ENCODE data around the gene RNPC3.
"Not testable (repeated sequence)": the region's sequence is repeated elsewhere in the genome, so short reads cannot be mapped to it uniquely, and the experiment has no call there.

Gene RNPC3

GRCh38 chr1:103546496-103546895 is 21.0 kb downstream of the RNPC3 start:
- Histone ChIP-seq H3K9ac (ENCODE audit: low read length) (no peak overlapping the region), H2AFZ (ENCODE audit: low read depth, low read length) (no peak overlapping the region), H3K4me3 (ENCODE audit: low read length) (no peak overlapping the region), H3K79me2 (ENCODE audit: low read length) (no peaks in the 10 kb centered on the region), H3K27me3 (ENCODE audit: low read depth, low read length) (no peaks in the 10 kb centered on the region), H4K20me1 (ENCODE audit: insufficient read depth, low read length) (no peaks in the 10 kb centered on the region), H3K4me1 (ENCODE audit: low read length) (no peaks in the 10 kb centered on the region), H3K27ac (ENCODE audit: low read length) (no peak overlapping the region), H3K4me2 (ENCODE audit: low read length) (no peak overlapping the region), H3K36me3 (replicated peaks; ENCODE audit: low read depth, low read length) (peaks cover 33% of the 10 kb centered on the region), H3K9me3 (ENCODE audit: insufficient read depth, low read length) (no peaks in the 10 kb centered on the region)
- no peak for TF ChIP-seq EZH2phosphoT487 (IDR thresholded peaks at IDR 0.05; ENCODE audit: low read depth)
- TF ChIP-seq CTCF (IDR thresholded peaks at IDR 0.05; ENCODE audit: low read depth, low read length): no peak

GRCh38 chr1:103547840-103548239 is 22.3 kb downstream of the RNPC3 start:
- H2AFZ ChIP-seq (ENCODE audit: low read depth, low read length): no peak overlapping the region
- H3K36me3 ChIP-seq (replicated peaks; ENCODE audit: low read depth, low read length): peaks cover 30% of the 10 kb centered on the region
- no peak overlapping the region for H3K4me3 ChIP-seq (ENCODE audit: low read length)
- H3K9me3 ChIP-seq (ENCODE audit: insufficient read depth, low read length): no peaks in the 10 kb centered on the region
- no peaks in the 10 kb centered on the region for H3K4me1 ChIP-seq (ENCODE audit: low read length)
- no peak for TF ChIP-seq EZH2phosphoT487 (IDR thresholded peaks at IDR 0.05; ENCODE audit: low read depth)
- TF ChIP-seq CTCF (IDR thresholded peaks at IDR 0.05; ENCODE audit: low read depth, low read length): no peak
- no peak overlapping the region for H3K9ac ChIP-seq (ENCODE audit: low read length)
- no peak overlapping the region for H3K4me2 ChIP-seq (ENCODE audit: low read length)
- no peaks in the 10 kb centered on the region for H3K27me3 ChIP-seq (ENCODE audit: low read depth, low read length)
- no peak overlapping the region for H3K27ac ChIP-seq (ENCODE audit: low read length)
- H3K79me2 ChIP-seq (ENCODE audit: low read length): no peaks in the 10 kb centered on the region
- H4K20me1 ChIP-seq (ENCODE audit: insufficient read depth, low read length): no peaks in the 10 kb centered on the region

GRCh38 chr1:103560427-103560826 is 34.9 kb downstream of the RNPC3 start:
- no peak overlapping the region for H3K9ac ChIP-seq (ENCODE audit: low read length)
- H2AFZ ChIP-seq (ENCODE audit: low read depth, low read length): no peak overlapping the region
- H3K79me2 ChIP-seq (ENCODE audit: low read length): no peaks in the 10 kb centered on the region
- no peak overlapping the region for H3K4me2 ChIP-seq (ENCODE audit: low read length)
- H3K9me3 ChIP-seq (ENCODE audit: insufficient read depth, low read length): no peaks in the 10 kb centered on the region
- H4K20me1 ChIP-seq (ENCODE audit: insufficient read depth, low read length): no peaks in the 10 kb centered on the region
- H3K4me1 ChIP-seq (ENCODE audit: low read length): peaks cover 5% of the 10 kb centered on the region; the same call in 1 of the 2 replicates
- no peak overlapping the region for H3K27ac ChIP-seq (ENCODE audit: low read length)
- TF ChIP-seq CTCF (IDR thresholded peaks at IDR 0.05; ENCODE audit: low read depth, low read length) (no peak), EZH2phosphoT487 (IDR thresholded peaks at IDR 0.05; ENCODE audit: low read depth) (no peak)
- H3K4me3 ChIP-seq (ENCODE audit: low read length): no peak overlapping the region
- no peaks in the 10 kb centered on the region for H3K36me3 ChIP-seq (replicated peaks; ENCODE audit: low read depth, low read length)
- no peaks in the 10 kb centered on the region for H3K27me3 ChIP-seq (ENCODE audit: low read depth, low read length)

GRCh38 chr1:103561124-103561523 is 35.6 kb downstream of the RNPC3 start:
- H3K4me2 ChIP-seq (ENCODE audit: low read length); H2AFZ ChIP-seq (ENCODE audit: low read depth, low read length); H3K9me3 ChIP-seq (ENCODE audit: insufficient read depth, low read length); H3K27ac ChIP-seq (ENCODE audit: low read length); H3K79me2 ChIP-seq (ENCODE audit: low read length); H3K4me1 ChIP-seq (ENCODE audit: low read length); H4K20me1 ChIP-seq (ENCODE audit: insufficient read depth, low read length); H3K9ac ChIP-seq (ENCODE audit: low read length); H3K36me3 ChIP-seq (replicated peaks; ENCODE audit: low read depth, low read length); H3K4me3 ChIP-seq (ENCODE audit: low read length); H3K27me3 ChIP-seq (ENCODE audit: low read depth, low read length): not testable (repeated sequence)
